GM19463 (cell line): ENCODE measurements around the gene CYP4F3.
"Not testable (repeated sequence)": the region's sequence is repeated elsewhere in the genome, so short reads cannot be mapped to it uniquely, and the experiment has no call there.

Source experiments
- ATAC-seq: cut with Tn5 transposase; IDR thresholded peaks from one replicate; pipeline ENCODE4 v1.9.1; 2021; ENCODE audit warnings: mild to moderate bottlenecking, moderate library complexity; ENCODE audit not compliant: unreplicated experiment

CYP4F3 gene

GRCh38 chr19:15666186-15666585, 25.5 kb downstream of the CYP4F3 start:
- no peak for ATAC-seq

GRCh38 chr19:15666883-15667282, 26.2 kb downstream of the CYP4F3 start:
- no peak for ATAC-seq

GRCh38 chr19:15669440-15669839, 28.7 kb downstream of the CYP4F3 start:
- ATAC-seq, result no peak

GRCh38 chr19:15669891-15670290, 29.2 kb downstream of the CYP4F3 start:
- no peak for ATAC-seq

- no peak for ATAC-seq
Measured at GRCh38 chr19:15671237-15671821, 30.6 kb downstream of the CYP4F3 start.

- no peak for ATAC-seq
Measured at GRCh38 chr19:15671891-15672579, 31.3 kb downstream of the CYP4F3 start.

- no peak for ATAC-seq
Measured at GRCh38 chr19:15672580-15673175, 32.0 kb downstream of the CYP4F3 start, which contains the start of gene CYP4F12. Gene CYP4F12 (plus strand): TSS chr19:15673087. CDS start chr19:15673530, 443 bp downstream.

- no peak for ATAC-seq
Measured at GRCh38 chr19:15673176-15673654, 32.5 kb downstream of the CYP4F3 start.

GRCh38 chr19:15675560-15675959, 34.9 kb downstream of the CYP4F3 start:
- no peak for ATAC-seq

GRCh38 chr19:15679089-15679488, 38.4 kb downstream of the CYP4F3 start:
- no peak for ATAC-seq

- ATAC-seq, result not testable (repeated sequence)
Measured at GRCh38 chr19:15679865-15680264, 39.2 kb downstream of the CYP4F3 start.

- no peak for ATAC-seq
Measured at GRCh38 chr19:15680478-15681322, 40.0 kb downstream of the CYP4F3 start.

- no peak for ATAC-seq
Measured at GRCh38 chr19:15683411-15683810, 42.7 kb downstream of the CYP4F3 start.

- ATAC-seq, result no peak
Measured at GRCh38 chr19:15684828-15685227, 44.1 kb downstream of the CYP4F3 start.

- no peak for ATAC-seq
Measured at GRCh38 chr19:15696654-15697194, 56.0 kb downstream of the CYP4F3 start.

- ATAC-seq, result no peak
Measured at GRCh38 chr19:15701757-15702533, 61.2 kb downstream of the CYP4F3 start.

GRCh38 chr19:15702534-15702930, 61.8 kb downstream of the CYP4F3 start:
- no peak for ATAC-seq
